ENCODE data around the gene PTTG1IP2.

The PTTG1IP2 gene

GRCh38 chr7:90492250-90492649 lies 22.8 kb downstream of the PTTG1IP2 start:
- DNase-seq = no peak
- no peak for ATAC-seq (replicated peaks)
- Mint-ChIP-seq H3K4me3 (no peak overlapping the region), H3K36me3 (ENCODE audit: insufficient read depth) (no peaks in the 10 kb centered on the region), H3K4me1 (ENCODE audit: low read depth in 2 of 2) (no peaks in the 10 kb centered on the region), H3K9me3 (no peaks in the 10 kb centered on the region), H3K27me3 (peaks cover 0 to 7% of the 10 kb centered on the region in 2 donors), H3K27ac (no peak overlapping the region)

DNA sequence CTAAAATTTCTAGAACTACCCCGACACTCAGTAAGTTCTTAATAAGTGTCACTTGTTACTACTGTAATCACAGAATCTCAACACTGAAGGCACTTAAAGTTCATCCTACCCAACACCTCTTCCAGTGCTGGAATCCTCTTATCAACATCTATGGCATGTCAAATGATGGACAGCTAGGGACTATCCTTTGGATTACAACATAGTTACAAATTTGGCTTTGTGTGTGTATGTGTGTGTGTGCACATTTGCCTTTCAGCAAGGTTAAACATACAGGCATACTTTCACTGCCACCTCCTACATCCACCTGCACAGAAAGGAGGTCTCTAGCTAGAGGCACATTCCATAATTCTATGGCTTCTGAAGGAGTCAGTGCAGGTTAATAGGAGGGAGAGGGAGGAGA lies 25.8 kb downstream of the PTTG1IP2 start:
- Mint-ChIP-seq H3K27me3 (peaks cover 0 to 4% of the 10 kb centered on the region in 2 donors), H3K9me3 (no peaks in the 10 kb centered on the region), H3K27ac (no peak overlapping the region), H3K36me3 (ENCODE audit: insufficient read depth) (no peaks in the 10 kb centered on the region), H3K4me3 (no peak overlapping the region), H3K4me1 (ENCODE audit: low read depth in 2 of 2) (no peaks in the 10 kb centered on the region)
- ATAC-seq (replicated peaks) = no peak
- no peak for DNase-seq

DNA sequence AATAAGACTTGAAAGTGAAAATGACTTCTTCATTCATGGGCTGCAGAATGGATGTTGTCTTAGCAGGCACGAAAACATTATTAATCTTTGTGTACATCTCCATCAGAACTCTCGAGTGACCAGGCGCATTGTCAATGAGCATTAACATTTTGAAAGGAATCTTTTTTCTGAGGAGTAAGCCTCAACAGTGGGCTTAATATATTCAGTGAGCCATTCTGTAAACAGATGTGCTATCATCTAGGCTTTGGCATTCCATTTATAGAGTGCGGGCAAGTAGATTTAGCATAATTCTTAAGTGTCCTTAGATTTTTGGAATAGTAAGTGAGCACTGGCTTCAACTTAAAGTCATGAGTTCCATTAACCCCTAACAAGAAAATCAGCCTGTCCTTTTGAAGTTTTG lies 33.1 kb downstream of the PTTG1IP2 start:
- no peaks in the 10 kb centered on the region for H3K36me3 Mint-ChIP-seq (ENCODE audit: insufficient read depth)
- ATAC-seq (replicated peaks) (no peak), DNase-seq (no peak)
- H3K4me3 Mint-ChIP-seq = no peak overlapping the region
- no peak overlapping the region for H3K27ac Mint-ChIP-seq
- no peaks in the 10 kb centered on the region for H3K9me3 Mint-ChIP-seq
- no peaks in the 10 kb centered on the region for H3K4me1 Mint-ChIP-seq (ENCODE audit: low read depth in 2 of 2)
- H3K27me3 Mint-ChIP-seq = peaks cover 0 to 6% of the 10 kb centered on the region in 2 donors

DNA sequence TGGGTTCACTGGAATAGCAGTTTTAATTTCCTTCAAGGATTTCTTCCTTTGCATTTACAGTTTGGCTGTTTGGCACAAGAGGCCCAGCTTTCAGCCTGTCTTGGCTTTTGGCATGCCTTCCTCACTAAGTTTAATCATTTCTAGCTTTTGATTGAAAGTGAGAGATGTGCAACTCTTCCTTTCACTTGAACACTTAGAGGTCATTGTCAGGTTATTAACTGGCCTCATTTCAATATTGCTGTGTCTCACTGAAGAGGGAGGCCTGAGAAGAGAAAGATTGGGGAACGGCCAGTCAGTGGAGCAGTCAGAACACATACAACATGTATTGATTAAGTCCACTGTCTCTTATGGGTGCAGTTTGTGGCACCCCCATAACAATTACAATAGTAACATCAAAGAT lies 33.9 kb downstream of the PTTG1IP2 start:
- DNase-seq (no peak), ATAC-seq (replicated peaks) (no peak)
- H3K9me3 Mint-ChIP-seq = no peaks in the 10 kb centered on the region
- peaks cover 0 to 6% of the 10 kb centered on the region in 2 donors for H3K27me3 Mint-ChIP-seq
- H3K4me1 Mint-ChIP-seq (ENCODE audit: low read depth in 2 of 2) = no peaks in the 10 kb centered on the region
- no peak overlapping the region for H3K4me3 Mint-ChIP-seq
- no peak overlapping the region for H3K27ac Mint-ChIP-seq
- no peaks in the 10 kb centered on the region for H3K36me3 Mint-ChIP-seq (ENCODE audit: insufficient read depth)

DNA sequence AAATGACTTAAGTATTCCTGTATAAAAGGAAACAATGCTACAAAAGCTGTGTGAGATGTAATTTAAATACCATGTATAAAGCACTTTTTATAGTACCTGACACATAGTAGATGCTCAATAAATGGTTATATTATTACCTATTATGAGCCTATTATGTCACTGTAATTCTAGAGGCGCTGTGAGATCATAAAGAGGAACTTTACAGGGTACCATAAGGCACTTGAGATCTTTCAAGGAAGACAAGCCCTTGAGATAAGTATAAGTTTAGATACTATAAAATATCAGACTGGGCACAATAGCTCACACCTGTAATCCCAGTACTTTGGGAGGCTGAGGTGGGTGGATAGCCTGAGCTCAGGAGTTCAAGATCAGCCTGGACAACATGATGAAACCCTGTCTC lies 38.3 kb downstream of the PTTG1IP2 start:
- no peak for ATAC-seq (replicated peaks)

GRCh38 chr7:90511776-90512175 lies 42.3 kb downstream of the PTTG1IP2 start:
- H3K36me3 Mint-ChIP-seq (ENCODE audit: insufficient read depth) = no peaks in the 10 kb centered on the region

More for the DNA sequence above, 38.3 kb downstream of the PTTG1IP2 start:
- no peak for DNase-seq
- peaks cover 0 to 9% of the 10 kb centered on the region in 2 donors for H3K27me3 Mint-ChIP-seq
- no peaks in the 10 kb centered on the region for H3K4me1 Mint-ChIP-seq (ENCODE audit: low read depth in 2 of 2)
- H3K36me3 Mint-ChIP-seq (ENCODE audit: insufficient read depth) = no peaks in the 10 kb centered on the region
- H3K4me3 Mint-ChIP-seq = no peak overlapping the region
- H3K9me3 Mint-ChIP-seq = no peaks in the 10 kb centered on the region
- no peak overlapping the region for H3K27ac Mint-ChIP-seq

DNA sequence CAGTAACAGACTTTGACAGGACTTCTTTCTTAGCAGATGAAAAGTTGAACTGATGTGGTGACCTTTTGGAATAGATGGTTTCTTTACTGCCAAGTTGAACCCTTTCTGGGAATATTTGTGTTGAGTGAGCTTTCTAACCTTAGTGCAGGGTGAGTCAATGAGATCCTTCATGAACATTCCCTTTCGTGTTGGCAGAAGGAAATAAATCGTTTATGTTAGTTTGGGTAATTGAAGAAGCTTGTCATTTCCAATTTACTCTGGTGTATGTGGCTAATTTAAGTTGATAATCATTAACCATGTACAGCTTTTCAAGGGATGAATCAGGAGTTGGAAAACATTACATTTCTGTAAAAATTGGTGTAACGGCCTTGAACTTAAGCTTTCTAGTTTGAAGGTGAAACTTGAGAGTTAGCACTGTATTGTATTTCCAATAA lies 43.4 kb downstream of the PTTG1IP2 start:
- ATAC-seq (replicated peaks) = no peak
- Mint-ChIP-seq H3K4me1 (ENCODE audit: low read depth in 2 of 2) (no peaks in the 10 kb centered on the region), H3K4me3 (no peak overlapping the region), H3K36me3 (ENCODE audit: insufficient read depth) (no peaks in the 10 kb centered on the region), H3K27me3 (peaks cover 0 to 9% of the 10 kb centered on the region in 2 donors), H3K9me3 (no peaks in the 10 kb centered on the region), H3K27ac (no peak overlapping the region)
- DNase-seq = no peak

More at GRCh38 chr7:90511776-90512175, 42.3 kb downstream of the PTTG1IP2 start:
- no peak overlapping the region for H3K27ac Mint-ChIP-seq
- ATAC-seq (replicated peaks) (no peak), DNase-seq (no peak)
- H3K9me3 Mint-ChIP-seq = no peaks in the 10 kb centered on the region
- H3K27me3 Mint-ChIP-seq = peaks cover 0 to 9% of the 10 kb centered on the region in 2 donors
- H3K4me3 Mint-ChIP-seq = no peak overlapping the region
- H3K4me1 Mint-ChIP-seq (ENCODE audit: low read depth in 2 of 2) = no peaks in the 10 kb centered on the region

DNA sequence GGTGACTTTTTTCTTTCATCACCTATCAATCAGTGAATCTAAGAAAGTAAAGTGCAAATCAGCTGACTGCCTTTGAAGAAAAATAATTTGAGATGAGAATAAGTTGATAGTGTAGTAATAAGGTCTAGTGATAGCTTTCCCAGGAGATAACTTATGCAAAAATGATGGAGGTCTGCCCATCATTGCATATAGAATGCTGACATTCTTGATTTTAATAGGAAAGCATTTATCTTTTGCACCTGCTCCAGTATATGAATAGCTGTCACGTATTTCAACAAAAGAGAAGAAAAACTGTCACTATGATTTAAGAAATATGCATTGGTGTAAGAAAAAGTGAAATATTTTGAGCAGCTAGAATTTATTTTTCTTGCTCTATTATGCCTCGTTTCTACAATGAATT lies 46.8 kb downstream of the PTTG1IP2 start:
- H3K4me1 Mint-ChIP-seq (ENCODE audit: low read depth in 2 of 2) = no peaks in the 10 kb centered on the region
- DNase-seq = no peak
- no peaks in the 10 kb centered on the region for H3K9me3 Mint-ChIP-seq
- H3K27ac Mint-ChIP-seq = no peak overlapping the region
- ATAC-seq (replicated peaks) = no peak
- H3K36me3 Mint-ChIP-seq (ENCODE audit: insufficient read depth) = no peaks in the 10 kb centered on the region
- no peak overlapping the region for H3K4me3 Mint-ChIP-seq
- peaks cover 0 to 9% of the 10 kb centered on the region in 2 donors for H3K27me3 Mint-ChIP-seq

DNA sequence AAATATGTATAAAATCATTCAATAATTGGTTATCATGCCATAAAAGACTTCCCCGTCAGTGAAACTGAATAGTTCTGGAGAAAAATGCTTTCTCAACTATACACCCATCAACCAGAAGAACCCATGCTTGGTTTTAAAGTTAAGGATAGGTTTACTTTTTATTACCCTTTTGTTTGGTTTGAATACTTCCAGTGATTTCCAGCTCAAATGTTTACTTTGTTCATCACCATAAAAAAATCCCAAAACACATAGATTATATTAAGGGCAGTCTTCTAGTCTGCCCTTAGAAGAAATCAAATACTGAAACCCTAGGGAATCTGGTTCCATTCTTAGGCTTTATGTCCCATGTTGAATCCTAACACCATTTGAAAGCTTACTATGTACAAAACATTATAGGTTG lies 49.2 kb downstream of the PTTG1IP2 start:
- Mint-ChIP-seq H3K9me3 (peaks cover 0 to 2% of the 10 kb centered on the region in 2 donors), H3K27ac (no peak overlapping the region), H3K36me3 (ENCODE audit: insufficient read depth) (no peaks in the 10 kb centered on the region), H3K4me3 (no peak overlapping the region), H3K27me3 (no peaks in the 10 kb centered on the region), H3K4me1 (ENCODE audit: low read depth in 2 of 2) (no peaks in the 10 kb centered on the region)
- DNase-seq (no peak), ATAC-seq (replicated peaks) (no peak)

- no peak overlapping the region for H3K27ac Mint-ChIP-seq
- H3K27me3 Mint-ChIP-seq = no peaks in the 10 kb centered on the region
- H3K4me3 Mint-ChIP-seq = no peak overlapping the region
- peaks cover 0 to 2% of the 10 kb centered on the region in 2 donors for H3K9me3 Mint-ChIP-seq
- no peak for DNase-seq
- ATAC-seq (replicated peaks) = no peak
- H3K36me3 Mint-ChIP-seq (ENCODE audit: insufficient read depth) = no peaks in the 10 kb centered on the region
- no peaks in the 10 kb centered on the region for H3K4me1 Mint-ChIP-seq (ENCODE audit: low read depth in 2 of 2)
Observed at GRCh38 chr7:90520484-90520883, 51.0 kb downstream of the PTTG1IP2 start.

DNA sequence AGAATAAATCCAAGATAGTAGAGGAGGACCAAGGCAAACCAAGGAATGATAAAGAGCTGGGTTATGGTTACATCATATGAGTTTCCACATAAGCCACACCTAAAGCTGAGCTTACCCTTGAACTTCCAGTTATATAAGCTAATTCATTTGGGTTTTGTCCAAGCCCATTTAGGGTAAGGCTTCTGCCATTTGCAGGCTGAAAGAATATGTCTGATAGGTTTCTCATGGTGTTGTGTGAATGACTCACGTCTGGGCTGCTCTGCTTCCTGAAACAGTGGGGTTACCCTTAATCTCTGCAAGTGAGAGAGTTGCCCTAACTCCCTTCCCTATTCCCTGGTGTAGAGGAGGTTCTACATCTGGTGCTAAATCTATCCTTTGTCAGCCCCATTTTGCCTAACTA lies 60.8 kb downstream of the PTTG1IP2 start:
- Mint-ChIP-seq H3K36me3 (ENCODE audit: insufficient read depth) (no peaks in the 10 kb centered on the region), H3K4me3 (no peak overlapping the region), H3K4me1 (ENCODE audit: low read depth in 2 of 2) (no peaks in the 10 kb centered on the region), H3K9me3 (no peaks in the 10 kb centered on the region), H3K27ac (no peak overlapping the region), H3K27me3 (no peaks in the 10 kb centered on the region)
- ATAC-seq (replicated peaks) = no peak
- no peak for DNase-seq

DNA sequence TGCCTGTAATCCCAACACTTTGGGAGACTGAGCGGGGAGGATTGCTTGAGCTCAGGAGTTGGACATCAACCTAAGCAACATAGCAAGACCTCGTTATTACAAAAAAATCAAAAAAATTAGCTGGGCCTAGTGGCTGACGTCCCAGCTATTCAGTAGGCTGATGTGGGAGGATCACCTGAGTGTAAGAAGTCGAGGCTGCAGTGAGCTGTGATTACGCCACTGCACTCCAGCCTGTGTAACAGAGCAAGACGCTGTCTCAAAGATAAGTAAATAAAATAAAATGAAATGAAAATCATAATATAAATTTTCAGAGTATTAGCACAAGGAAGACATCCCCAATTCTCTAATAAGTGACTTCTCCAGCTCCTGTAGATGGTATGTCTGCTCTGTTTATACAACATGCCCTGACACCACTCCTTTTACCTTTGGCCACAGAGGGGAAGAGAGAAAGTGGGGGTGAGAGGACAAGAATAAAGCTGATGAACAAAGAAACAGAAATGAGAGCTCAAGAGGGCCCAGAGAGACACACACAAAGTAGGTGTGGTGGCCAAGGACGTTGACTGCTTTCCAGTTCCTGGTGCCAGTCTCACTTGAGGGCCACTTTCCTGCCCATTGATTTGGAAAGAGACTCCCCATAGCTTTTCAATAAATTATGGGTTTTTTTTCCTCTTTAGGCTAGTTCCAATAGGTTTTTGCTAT lies 62.9 kb downstream of the PTTG1IP2 start:
- H3K36me3 Mint-ChIP-seq (ENCODE audit: insufficient read depth) = no peaks in the 10 kb centered on the region
- H3K27me3 Mint-ChIP-seq = no peaks in the 10 kb centered on the region
- H3K4me3 Mint-ChIP-seq = no peak overlapping the region
- H3K9me3 Mint-ChIP-seq = no peaks in the 10 kb centered on the region
- DNase-seq (no peak), ATAC-seq (replicated peaks) (no peak)
- no peaks in the 10 kb centered on the region for H3K4me1 Mint-ChIP-seq (ENCODE audit: low read depth in 2 of 2)
- no peak overlapping the region for H3K27ac Mint-ChIP-seq

GRCh38 chr7:90536449-90536848 lies 67.0 kb downstream of the PTTG1IP2 start:
- H3K27me3 Mint-ChIP-seq = peaks cover 0 to 4% of the 10 kb centered on the region in 2 donors
- no peak for DNase-seq
- no peak overlapping the region for H3K27ac Mint-ChIP-seq
- no peaks in the 10 kb centered on the region for H3K9me3 Mint-ChIP-seq
- H3K36me3 Mint-ChIP-seq (ENCODE audit: insufficient read depth) = no peaks in the 10 kb centered on the region
- ATAC-seq (replicated peaks) = no peak
- H3K4me3 Mint-ChIP-seq = no peak overlapping the region
- no peaks in the 10 kb centered on the region for H3K4me1 Mint-ChIP-seq (ENCODE audit: low read depth in 2 of 2)

- Mint-ChIP-seq H3K27ac (no peak overlapping the region), H3K27me3 (peaks cover 0 to 4% of the 10 kb centered on the region in 2 donors), H3K4me1 (ENCODE audit: low read depth in 2 of 2) (no peaks in the 10 kb centered on the region), H3K4me3 (no peak overlapping the region), H3K36me3 (ENCODE audit: insufficient read depth) (no peaks in the 10 kb centered on the region), H3K9me3 (no peaks in the 10 kb centered on the region)
- DNase-seq = no peak
- no peak for ATAC-seq (replicated peaks)
Observed at GRCh38 chr7:90538405-90538804, 69.0 kb downstream of the PTTG1IP2 start.

Data from effector memory CD8-positive, alpha-beta T cell (primary cell).